Mucosa of descending colon (tissue), 3 donors: ENCODE data around the gene SLC7A4. TPM values are rescaled to one million over a fixed set of nuclear protein-coding genes. Genes with fewer than 3 reads are reported as not detected.
A peak's percentile ranks its signal among the peaks of the same experiment; 100 is the strongest.

ENCODE experiments used
- ATAC-seq: fragments of 200-7000 bp; cut with Tn5 transposase; one replicate; pipeline ENCODE4 v1.9.1; 2020; ENCODE audit warnings: mild to moderate bottlenecking, moderate library complexity
- DNase-seq, 3 donors: peaks; one replicate each; pipeline ENCODE4 v3.0.0-alpha.2; 2020
- H3K36me3 ChIP-seq: fragments of 200-600 bp; one replicate; pipeline ENCODE4 v1.8.0; 2021; ENCODE audit warnings: low read depth, mild to moderate bottlenecking
- H3K4me1 ChIP-seq: fragments of 200-600 bp; one replicate; pipeline ENCODE4 v1.8.0; 2021; ENCODE audit warnings: low read depth, mild to moderate bottlenecking
- H3K4me3 ChIP-seq: fragments of 200-600 bp; one replicate; pipeline ENCODE4 v1.8.0; 2021; ENCODE audit warnings: mild to moderate bottlenecking
- H3K9me3 ChIP-seq: fragments of 200-600 bp; one replicate; pipeline ENCODE4 v1.8.0; 2021; ENCODE audit warnings: mild to moderate bottlenecking
- intact Hi-C, 2 donors: fragments of 100-400 bp; cut with DNase I in 1 of 2; cut with micrococcal nuclease in 1 of 2; formaldehyde crosslinking; loops; one replicate each; pipeline versions ENCODE4 v1.11.0 to v1.11.1; 2022; cut with DNase I, micrococcal nuclease
- total RNA-seq, 3 donors: library from RNA; stranded (reverse); fragmentation: NEBNext Ultra II Directional in 2 of 3; extraction: Animal tissue kit (Norgen Biotek cat#: 25700) in 2 of 3; gene quantifications; one replicate each; pipeline versions ENCODE4 v1.2.1 to v1.2.4, GENCODE V29; 2021 to 2023
- TF ChIP-seq, protein P1 (sequence below): fragments of 200-600 bp; IDR thresholded peaks from one replicate; pipeline ENCODE4 v1.8.0; 2022; ENCODE audit warnings: antibody characterized with exemption, mild to moderate bottlenecking
- donor health status: DM: no; HTN: no; CAD: no; lungs with moderate emphysema.
- donor health status: DM: no; HTN: no; CAD: no.
- donor health status: DM: no; HTN: yes; CAD: no.

The SLC7A4 gene
- total RNA-seq, 3 donors from 2014 or later, result 1.4 to 4.0 (median 2.4) TPM

DNA sequence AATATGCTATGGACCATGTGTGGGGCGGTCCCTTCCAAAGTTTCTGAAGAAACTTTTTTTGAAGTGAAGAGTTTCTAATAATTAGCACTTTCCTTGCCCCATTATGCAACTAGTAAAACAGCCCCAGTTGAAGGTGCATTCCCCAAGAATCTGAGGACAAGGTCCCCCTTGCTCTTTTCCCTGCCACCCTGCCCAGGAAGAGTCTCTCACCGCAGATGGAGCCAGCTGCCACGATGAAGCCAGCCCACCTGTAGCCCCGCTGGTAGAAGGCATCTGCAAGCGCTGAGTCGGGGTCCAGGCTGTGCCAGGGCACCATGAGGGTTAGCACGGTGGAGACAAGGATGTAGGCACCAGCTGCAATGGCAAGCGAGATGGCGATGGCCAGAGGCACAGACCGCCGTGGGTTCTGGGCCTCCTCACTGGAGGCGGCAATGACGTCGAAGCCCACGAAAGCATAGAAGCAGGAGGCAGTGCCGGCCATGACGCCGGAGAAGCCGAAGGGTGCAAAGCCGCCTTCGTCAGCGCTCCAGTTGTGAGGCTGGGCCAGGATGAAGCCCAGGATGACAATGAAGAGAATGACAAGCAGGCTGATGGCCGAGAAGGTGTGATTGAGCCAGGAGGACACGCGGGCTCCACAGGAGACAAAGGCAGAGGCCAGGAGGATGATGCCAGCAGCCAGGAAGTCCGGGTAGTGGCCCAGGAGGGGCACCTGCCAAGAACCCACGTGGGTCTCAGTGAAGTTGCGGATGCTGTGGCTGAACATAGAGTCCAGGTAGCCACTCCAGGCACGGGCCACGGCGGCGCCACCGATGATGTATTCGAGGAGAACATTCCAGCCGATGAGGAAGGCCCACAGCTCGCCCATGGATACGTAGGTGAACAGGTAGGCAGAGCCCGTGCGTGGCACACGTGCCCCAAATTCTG, 1.5 kb downstream of the SLC7A4 start:
- TF ChIP-seq, protein P1, sequence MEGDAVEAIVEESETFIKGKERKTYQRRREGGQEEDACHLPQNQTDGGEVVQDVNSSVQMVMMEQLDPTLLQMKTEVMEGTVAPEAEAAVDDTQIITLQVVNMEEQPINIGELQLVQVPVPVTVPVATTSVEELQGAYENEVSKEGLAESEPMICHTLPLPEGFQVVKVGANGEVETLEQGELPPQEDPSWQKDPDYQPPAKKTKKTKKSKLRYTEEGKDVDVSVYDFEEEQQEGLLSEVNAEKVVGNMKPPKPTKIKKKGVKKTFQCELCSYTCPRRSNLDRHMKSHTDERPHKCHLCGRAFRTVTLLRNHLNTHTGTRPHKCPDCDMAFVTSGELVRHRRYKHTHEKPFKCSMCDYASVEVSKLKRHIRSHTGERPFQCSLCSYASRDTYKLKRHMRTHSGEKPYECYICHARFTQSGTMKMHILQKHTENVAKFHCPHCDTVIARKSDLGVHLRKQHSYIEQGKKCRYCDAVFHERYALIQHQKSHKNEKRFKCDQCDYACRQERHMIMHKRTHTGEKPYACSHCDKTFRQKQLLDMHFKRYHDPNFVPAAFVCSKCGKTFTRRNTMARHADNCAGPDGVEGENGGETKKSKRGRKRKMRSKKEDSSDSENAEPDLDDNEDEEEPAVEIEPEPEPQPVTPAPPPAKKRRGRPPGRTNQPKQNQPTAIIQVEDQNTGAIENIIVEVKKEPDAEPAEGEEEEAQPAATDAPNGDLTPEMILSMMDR, result no peak
- ATAC-seq, result no peak
- no peaks in the 10 kb centered on the region for H3K9me3 ChIP-seq
- intact Hi-C loops, result no loop called here
- H3K4me1 ChIP-seq, result peaks cover 8% of the 10 kb centered on the region
- peak in 1 of 3 donors; percentile 36 for DNase-seq
- H3K36me3 ChIP-seq, result no peaks in the 10 kb centered on the region
- no peak overlapping the region for H3K4me3 ChIP-seq

DNA sequence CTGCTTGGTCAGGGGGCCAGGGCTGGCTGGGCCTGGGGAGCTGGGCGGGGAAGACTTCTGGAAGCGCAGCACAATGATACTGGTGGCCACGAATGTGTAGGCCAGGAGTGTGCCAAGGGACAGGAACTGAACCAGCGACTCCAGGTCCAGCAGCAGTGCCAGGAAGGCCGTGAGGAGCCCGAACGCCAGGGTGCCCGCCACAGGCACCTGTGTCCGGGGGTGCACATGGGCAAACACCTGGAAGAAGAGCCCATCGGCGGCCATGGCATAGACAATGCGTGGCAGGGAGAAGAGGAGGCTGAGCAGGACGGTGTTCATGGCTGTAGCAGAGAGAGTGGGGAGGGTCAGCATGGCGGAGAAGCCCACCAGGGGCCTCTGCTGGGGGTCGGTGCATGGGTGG, 2.3 kb downstream of the SLC7A4 start:
- DNase-seq (no peak), ATAC-seq (no peak)
- intact Hi-C loops, result no loop called here
- Histone ChIP-seq H3K4me3 (no peak overlapping the region), H3K36me3 (no peaks in the 10 kb centered on the region), H3K9me3 (no peaks in the 10 kb centered on the region), H3K4me1 (peaks cover 8% of the 10 kb centered on the region)
- TF ChIP-seq, protein P1, result no peak

DNA sequence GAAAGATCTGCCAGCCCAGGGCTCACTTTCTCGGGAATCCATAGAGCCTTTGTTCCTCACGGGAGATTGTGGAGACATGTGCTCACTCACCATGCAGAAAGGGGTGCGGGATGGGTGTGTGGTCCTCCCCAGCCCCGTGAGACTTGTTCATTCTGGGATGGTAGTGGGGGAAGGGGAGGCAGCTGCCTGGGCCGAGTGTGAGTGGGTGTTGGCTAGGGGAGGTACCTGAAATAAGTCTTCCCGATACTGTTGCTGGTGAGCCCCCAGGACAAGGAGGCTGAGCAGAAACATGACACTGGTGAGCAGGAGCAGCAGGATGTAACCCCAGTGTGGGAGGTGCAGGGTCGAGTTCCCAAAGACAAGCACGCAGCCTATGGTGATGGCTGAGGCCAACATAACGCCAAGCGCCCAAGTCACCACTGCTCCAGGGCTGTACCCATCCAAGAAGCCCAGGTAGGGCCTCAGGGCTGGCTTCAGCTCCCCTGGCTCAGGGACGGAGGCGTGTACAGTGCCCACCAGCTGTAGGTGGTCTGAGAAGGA, 2.8 kb downstream of the SLC7A4 start:
- ATAC-seq (no peak), DNase-seq (no peak)
- H3K4me1 ChIP-seq, result peaks cover 8% of the 10 kb centered on the region
- TF ChIP-seq, protein P1, result no peak
- intact Hi-C loops, result no loop called here
- H3K4me3 ChIP-seq, result no peak overlapping the region
- H3K36me3 ChIP-seq, result no peaks in the 10 kb centered on the region
- no peaks in the 10 kb centered on the region for H3K9me3 ChIP-seq

DNA sequence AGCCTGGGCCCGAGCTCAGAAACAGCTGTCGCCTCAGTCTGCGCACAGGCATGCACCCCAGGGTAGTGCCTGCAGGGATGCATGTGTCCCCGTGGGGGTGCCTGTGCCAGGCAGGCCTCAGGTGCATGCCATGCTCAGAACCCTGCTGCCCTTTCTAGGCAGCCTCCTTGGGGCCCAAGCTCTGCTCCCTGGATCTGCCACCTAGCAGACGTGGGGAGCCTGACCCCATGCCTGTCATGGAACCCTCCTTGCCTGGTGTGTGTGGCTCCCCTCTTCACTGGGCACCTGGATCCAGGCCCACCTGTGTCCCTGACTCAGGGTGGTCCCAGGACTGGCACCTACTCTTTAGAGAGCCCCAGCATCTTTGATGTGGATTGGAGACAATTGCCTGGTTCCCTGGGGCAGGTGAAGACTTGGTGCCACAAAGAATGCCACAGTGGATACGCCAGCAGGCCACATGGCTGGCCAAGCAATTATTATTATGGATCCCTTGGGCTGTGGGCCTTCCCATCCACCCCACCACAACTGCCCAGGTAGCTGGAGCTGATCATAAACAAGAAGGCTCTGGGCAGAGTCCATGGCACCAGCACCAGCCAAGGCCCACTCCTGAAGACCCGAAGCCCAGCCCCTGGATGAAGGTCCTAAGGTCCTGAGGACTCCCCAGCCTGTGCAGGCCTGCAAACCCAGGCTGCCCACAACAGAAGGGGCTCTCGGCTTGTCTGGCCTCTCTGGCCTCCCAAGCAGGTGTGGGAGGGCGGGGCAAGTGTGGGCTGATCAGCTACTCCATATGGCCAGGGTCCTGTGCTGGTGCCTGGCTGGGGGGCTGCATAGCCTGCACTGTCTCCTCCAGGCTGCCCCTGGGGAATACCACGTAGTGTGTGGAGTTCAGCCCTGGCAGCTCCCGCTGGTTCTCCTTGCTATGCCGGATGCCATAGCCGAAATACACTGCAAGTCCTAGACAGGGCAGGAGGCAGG, 3.8 kb downstream of the SLC7A4 start:
- intact Hi-C loops, result no loop called here
- no peak for ATAC-seq
- H3K9me3 ChIP-seq, result no peaks in the 10 kb centered on the region
- TF ChIP-seq, protein P1, result no peak
- H3K4me3 ChIP-seq, result no peak overlapping the region
- no peak for DNase-seq
- no peaks in the 10 kb centered on the region for H3K36me3 ChIP-seq
- H3K4me1 ChIP-seq, result peaks cover 8% of the 10 kb centered on the region

DNA sequence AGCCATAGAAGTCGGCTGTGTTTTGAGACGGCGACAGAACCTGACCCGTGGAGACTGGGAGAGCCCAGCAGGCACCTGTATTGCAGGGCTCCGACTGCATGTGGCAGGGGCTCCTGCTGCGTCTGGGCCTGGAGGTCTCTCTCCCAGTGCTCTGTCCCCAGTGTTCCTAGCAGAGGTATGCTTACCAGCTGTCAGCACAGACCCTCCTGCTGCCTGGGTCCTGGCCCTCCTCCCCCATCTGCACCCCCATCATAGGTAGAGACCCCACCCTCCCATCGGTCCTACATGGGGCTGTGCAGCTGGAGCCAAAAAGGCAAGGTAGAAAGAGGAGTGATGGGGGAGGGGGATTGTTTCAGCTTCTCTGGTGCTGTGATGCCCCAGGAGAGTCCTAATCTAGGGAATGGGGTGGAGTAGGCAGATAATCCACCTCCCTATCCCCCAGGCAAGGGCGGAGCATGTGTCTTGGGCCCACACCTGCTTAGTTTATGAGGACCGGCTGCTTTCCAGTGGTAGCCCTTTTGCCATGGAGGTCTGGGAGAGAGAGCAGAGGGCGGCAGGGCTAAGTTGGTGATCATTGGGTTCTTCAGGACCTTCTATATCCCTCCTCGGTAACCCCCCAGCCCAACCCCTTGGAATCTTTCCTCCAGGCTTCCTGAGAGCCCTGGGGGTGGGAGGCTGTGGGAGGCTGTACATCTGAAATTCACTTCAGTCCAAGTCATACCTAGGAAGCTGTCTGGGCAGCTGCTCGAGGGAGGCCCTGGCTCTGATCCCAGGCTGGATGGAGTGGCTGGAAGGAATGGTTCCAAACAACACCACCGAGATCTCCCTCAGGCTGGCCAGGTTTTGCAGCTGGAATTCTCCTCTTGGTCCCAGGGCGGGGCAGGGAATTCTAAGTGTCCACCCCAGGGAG, 5.3 kb downstream of the SLC7A4 start:
- ATAC-seq, result no peak
- no peak for DNase-seq
- intact Hi-C loops, result no loop called here
- Histone ChIP-seq H3K4me1 (peaks cover 6% of the 10 kb centered on the region), H3K9me3 (no peaks in the 10 kb centered on the region), H3K36me3 (no peaks in the 10 kb centered on the region), H3K4me3 (no peak overlapping the region)
- TF ChIP-seq, protein P1, result no peak
